ENCODE results near the gene NUCKS1.
"Not testable (repeated sequence)": the region's sequence is repeated elsewhere in the genome, so short reads cannot be mapped to it uniquely, and the experiment has no call there.

The NUCKS1 gene

DNA sequence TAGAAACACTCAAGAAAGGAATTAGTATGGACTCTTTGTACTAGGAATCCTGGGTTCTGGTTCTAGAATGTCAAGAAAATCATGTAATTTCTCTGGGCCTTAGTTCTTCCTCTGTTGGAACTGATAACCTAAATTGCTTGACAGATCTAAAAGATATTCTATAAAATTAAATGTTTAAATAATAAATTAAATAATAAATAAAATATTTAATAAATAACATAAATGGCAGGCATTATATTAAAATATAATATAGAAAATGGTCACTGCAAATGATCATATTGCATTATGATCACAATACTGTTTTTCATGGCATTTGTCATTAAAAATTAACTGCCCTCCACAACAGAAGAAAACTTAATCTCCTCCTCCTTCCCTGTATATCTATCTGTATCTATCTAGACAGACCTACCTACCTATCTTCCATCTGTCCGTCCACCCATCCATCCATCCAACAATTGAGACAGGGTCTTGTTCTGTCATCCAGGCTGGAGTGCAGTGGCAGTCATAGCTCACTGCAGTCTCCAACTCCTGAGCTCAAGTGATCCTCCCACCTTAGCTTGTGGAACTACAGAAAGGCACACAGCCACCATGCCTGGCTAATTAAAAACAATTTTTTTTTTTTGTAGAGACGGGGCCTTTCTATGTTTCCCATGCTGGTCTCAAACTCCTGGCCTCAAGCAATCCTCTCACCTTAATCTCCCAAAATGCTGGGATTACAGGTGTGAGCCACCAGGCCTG is 16.4 kb downstream of the NUCKS1 start:
- H2AFZ ChIP-seq = no peak overlapping the region
- H3K36me3 ChIP-seq (ENCODE audit: control insufficient read depth, insufficient read depth, low read length) = no peaks in the 10 kb centered on the region
- no peak overlapping the region for H3K9ac ChIP-seq
- no peaks in the 10 kb centered on the region for H3K27me3 ChIP-seq (ENCODE audit: control insufficient read depth, insufficient read depth, low read length)
- no peak overlapping the region for H3K4me2 ChIP-seq (ENCODE audit: low read length)
- H3K4me1 ChIP-seq = no peaks in the 10 kb centered on the region
- no peak overlapping the region for H3K4me3 ChIP-seq (ENCODE audit: low read depth, low read length)
- TF ChIP-seq, protein P1, sequence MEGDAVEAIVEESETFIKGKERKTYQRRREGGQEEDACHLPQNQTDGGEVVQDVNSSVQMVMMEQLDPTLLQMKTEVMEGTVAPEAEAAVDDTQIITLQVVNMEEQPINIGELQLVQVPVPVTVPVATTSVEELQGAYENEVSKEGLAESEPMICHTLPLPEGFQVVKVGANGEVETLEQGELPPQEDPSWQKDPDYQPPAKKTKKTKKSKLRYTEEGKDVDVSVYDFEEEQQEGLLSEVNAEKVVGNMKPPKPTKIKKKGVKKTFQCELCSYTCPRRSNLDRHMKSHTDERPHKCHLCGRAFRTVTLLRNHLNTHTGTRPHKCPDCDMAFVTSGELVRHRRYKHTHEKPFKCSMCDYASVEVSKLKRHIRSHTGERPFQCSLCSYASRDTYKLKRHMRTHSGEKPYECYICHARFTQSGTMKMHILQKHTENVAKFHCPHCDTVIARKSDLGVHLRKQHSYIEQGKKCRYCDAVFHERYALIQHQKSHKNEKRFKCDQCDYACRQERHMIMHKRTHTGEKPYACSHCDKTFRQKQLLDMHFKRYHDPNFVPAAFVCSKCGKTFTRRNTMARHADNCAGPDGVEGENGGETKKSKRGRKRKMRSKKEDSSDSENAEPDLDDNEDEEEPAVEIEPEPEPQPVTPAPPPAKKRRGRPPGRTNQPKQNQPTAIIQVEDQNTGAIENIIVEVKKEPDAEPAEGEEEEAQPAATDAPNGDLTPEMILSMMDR (IDR thresholded peaks at IDR 0.05) = no peak
- H3K9me3 ChIP-seq (ENCODE audit: control insufficient read depth, low read length) = no peaks in the 10 kb centered on the region
- peaks cover 19% of the 10 kb centered on the region for H3K79me2 ChIP-seq
- no peak overlapping the region for H3K27ac ChIP-seq

DNA sequence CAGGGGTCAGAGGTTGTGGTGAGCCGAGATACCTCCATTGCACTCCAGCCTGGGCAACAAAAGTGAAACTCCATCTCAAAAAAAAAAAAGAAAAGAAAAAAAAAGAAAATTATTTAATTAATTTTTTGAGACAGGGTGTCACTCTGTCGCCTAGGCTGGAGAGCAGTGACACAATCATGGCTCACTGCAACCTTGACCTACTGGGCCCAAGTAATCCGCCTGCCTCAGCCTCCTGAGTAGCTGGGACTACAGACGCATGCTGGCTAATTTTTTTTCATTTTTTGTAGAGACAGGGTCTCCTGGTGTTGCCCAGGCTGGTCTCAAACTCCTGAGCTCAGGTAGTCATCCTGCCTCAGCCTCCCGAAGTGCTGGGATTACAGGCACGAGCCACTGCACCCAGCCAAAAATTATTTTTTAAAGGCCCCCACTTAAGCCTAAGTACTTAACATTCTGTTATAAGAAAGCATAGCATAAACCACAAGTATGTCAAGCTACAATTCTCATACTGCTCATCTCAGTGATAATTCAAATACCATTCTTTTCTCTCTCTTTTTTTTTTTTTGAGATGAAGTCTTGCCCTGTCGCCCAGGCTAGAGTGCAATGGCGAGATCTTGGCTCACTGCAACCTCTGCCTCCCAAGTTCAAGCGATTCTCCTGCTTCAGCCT is 19.9 kb downstream of the NUCKS1 start:
- TF ChIP-seq, protein P1 (IDR thresholded peaks at IDR 0.05) = no peak
- Histone ChIP-seq H3K27me3 (ENCODE audit: control insufficient read depth, insufficient read depth, low read length) (no peaks in the 10 kb centered on the region), H3K9ac (no peak overlapping the region), H3K4me3 (ENCODE audit: low read depth, low read length) (no peak overlapping the region), H3K36me3 (ENCODE audit: control insufficient read depth, insufficient read depth, low read length) (no peaks in the 10 kb centered on the region), H3K9me3 (ENCODE audit: control insufficient read depth, low read length) (no peaks in the 10 kb centered on the region), H3K27ac (no peak overlapping the region), H3K4me2 (ENCODE audit: low read length) (no peak overlapping the region), H2AFZ (no peak overlapping the region), H3K79me2 (peaks cover 20% of the 10 kb centered on the region), H3K4me1 (no peaks in the 10 kb centered on the region)

DNA sequence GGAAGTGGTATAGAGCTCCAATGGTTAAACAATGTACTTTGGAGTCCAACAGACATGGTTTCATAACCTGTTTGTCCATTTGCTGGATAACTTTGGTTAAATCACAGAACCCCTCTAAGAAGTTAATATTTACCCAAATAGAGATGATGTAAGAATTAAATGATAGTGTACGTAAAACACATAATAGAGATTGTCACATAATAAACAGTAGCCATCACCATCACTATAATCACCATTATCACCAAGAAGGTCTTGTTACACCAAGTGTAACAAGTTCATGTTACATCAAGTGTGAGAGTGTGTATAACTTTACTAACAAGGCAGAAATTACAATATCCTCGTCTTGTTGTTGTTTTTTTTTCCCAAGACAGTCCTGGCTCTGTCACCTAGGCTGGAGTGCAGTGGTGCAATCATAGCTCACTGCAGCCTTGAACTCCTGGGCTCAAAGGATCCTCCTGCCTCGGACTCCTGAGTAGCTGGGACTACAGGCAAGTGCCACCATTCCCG is 23.3 kb downstream of the NUCKS1 start:
- H3K9me3 ChIP-seq (ENCODE audit: control insufficient read depth, low read length) = no peaks in the 10 kb centered on the region
- no peaks in the 10 kb centered on the region for H3K27me3 ChIP-seq (ENCODE audit: control insufficient read depth, insufficient read depth, low read length)
- TF ChIP-seq, protein P1 (IDR thresholded peaks at IDR 0.05) = no peak
- H2AFZ ChIP-seq = no peak overlapping the region
- H3K4me1 ChIP-seq = no peaks in the 10 kb centered on the region
- peaks cover 14% of the 10 kb centered on the region for H3K79me2 ChIP-seq
- no peaks in the 10 kb centered on the region for H3K36me3 ChIP-seq (ENCODE audit: control insufficient read depth, insufficient read depth, low read length)
- no peak overlapping the region for H3K9ac ChIP-seq
- no peak overlapping the region for H3K27ac ChIP-seq
- no peak overlapping the region for H3K4me2 ChIP-seq (ENCODE audit: low read length)
- H3K4me3 ChIP-seq (ENCODE audit: low read depth, low read length) = no peak overlapping the region

DNA sequence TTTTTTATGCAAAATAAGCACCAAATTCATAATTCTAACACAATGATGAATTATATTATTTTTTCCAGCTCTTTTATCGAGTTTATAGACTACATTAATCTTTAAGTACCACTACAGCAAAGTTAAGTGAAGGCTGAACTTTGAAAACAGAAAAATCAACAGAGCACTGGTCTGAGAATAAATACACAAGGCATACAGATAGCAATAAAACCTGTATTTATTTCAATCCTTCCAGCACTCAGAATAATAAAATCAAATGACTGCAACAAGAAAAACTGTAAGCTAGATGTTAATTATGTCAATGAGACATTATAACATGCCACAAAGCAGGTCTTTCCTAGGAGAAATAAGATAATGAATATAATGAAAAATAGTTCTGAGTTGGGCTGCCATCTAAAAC is 24.5 kb downstream of the NUCKS1 start:
- Histone ChIP-seq H3K4me2 (ENCODE audit: low read length) (no peak overlapping the region), H3K9ac (no peak overlapping the region), H3K4me1 (no peaks in the 10 kb centered on the region), H2AFZ (no peak overlapping the region), H3K79me2 (peaks cover 10% of the 10 kb centered on the region), H3K4me3 (ENCODE audit: low read depth, low read length) (no peak overlapping the region), H3K9me3 (ENCODE audit: control insufficient read depth, low read length) (no peaks in the 10 kb centered on the region), H3K36me3 (ENCODE audit: control insufficient read depth, insufficient read depth, low read length) (no peaks in the 10 kb centered on the region), H3K27me3 (ENCODE audit: control insufficient read depth, insufficient read depth, low read length) (no peaks in the 10 kb centered on the region), H3K27ac (no peak overlapping the region)
- TF ChIP-seq, protein P1 (IDR thresholded peaks at IDR 0.05) = no peak

DNA sequence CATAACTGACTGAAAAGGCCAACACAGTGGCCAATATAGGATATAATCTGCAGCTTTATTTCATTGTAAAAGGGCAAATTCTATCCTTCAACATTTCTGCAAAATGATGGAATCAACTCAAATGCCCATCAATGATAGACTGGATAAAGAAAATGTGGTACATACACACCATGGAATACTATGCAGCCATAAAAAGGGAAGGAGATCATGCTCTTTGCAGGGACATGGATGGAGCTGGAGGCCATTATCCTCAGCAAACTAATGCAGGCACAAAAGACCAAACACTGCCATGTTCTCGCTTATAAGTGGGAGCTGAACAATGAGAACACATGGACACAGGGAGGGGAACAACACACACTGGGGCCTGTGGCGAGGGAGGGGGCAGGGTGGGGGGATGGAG is 29.2 kb downstream of the NUCKS1 start:
- H3K79me2 ChIP-seq; H3K4me1 ChIP-seq; H3K27ac ChIP-seq; H2AFZ ChIP-seq; H3K36me3 ChIP-seq (ENCODE audit: control insufficient read depth, insufficient read depth, low read length); H3K27me3 ChIP-seq (ENCODE audit: control insufficient read depth, insufficient read depth, low read length); H3K9me3 ChIP-seq (ENCODE audit: control insufficient read depth, low read length); H3K9ac ChIP-seq; H3K4me3 ChIP-seq (ENCODE audit: low read depth, low read length); H3K4me2 ChIP-seq (ENCODE audit: low read length): not testable (repeated sequence)

Data from parathyroid adenoma (tissue), 2 donors.